GM19351 (cell line): ENCODE results near the gene IGFBP4.

Experiments
- ATAC-seq: cut with Tn5 transposase; IDR thresholded peaks from one replicate; pipeline ENCODE4 v1.9.1; 2021; ENCODE audit warnings: mild to moderate bottlenecking, moderate library complexity; ENCODE audit not compliant: unreplicated experiment

The IGFBP4 gene

GRCh38 chr17:40431231-40431602 is 12.0 kb upstream of the IGFBP4 start:
- ATAC-seq = no peak

- no peak for ATAC-seq
These were observed 10.3 kb upstream of the IGFBP4 start for GRCh38 chr17:40432864-40433528.

- no peak for ATAC-seq
These were observed 9.5 kb upstream of the IGFBP4 start for GRCh38 chr17:40433551-40434415.

- ATAC-seq = no peak
These were observed 6.6 kb upstream of the IGFBP4 start for GRCh38 chr17:40436636-40437035.

GRCh38 chr17:40437095-40437732 is 6.0 kb upstream of the IGFBP4 start:
- no peak for ATAC-seq

GRCh38 chr17:40440166-40440565 is 3.1 kb upstream of the IGFBP4 start:
- no peak for ATAC-seq

- no peak for ATAC-seq
These were observed 656 bp upstream of the IGFBP4 start for GRCh38 chr17:40442392-40443195.

GRCh38 chr17:40443988-40444899 is 994 bp downstream of the IGFBP4 start:
- ATAC-seq = no peak

GRCh38 chr17:40445751-40446468 is 2.7 kb downstream of the IGFBP4 start:
- ATAC-seq = no peak

- no peak for ATAC-seq
These were observed 3.9 kb downstream of the IGFBP4 start for GRCh38 chr17:40447148-40447644.

GRCh38 chr17:40447806-40448205 is 4.6 kb downstream of the IGFBP4 start:
- no peak for ATAC-seq

- ATAC-seq = no peak
These were observed 5.0 kb downstream of the IGFBP4 start for GRCh38 chr17:40448213-40448638.

- no peak for ATAC-seq
These were observed 5.5 kb downstream of the IGFBP4 start for GRCh38 chr17:40448639-40449261.

GRCh38 chr17:40450175-40450574 is 6.9 kb downstream of the IGFBP4 start:
- no peak for ATAC-seq

- ATAC-seq = no peak
These were observed 8.2 kb downstream of the IGFBP4 start for GRCh38 chr17:40451420-40451819.

- no peak for ATAC-seq
These were observed 9.1 kb downstream of the IGFBP4 start for GRCh38 chr17:40452216-40452787.

- ATAC-seq = no peak
These were observed 9.7 kb downstream of the IGFBP4 start for GRCh38 chr17:40452921-40453378.
